SW480 (cell line): ENCODE results near the gene ICE2.

Experiments
- DNase-seq: peaks from one replicate; pipeline ENCODE4 v3.0.0-alpha.2; 2016; ENCODE audit warnings: low spot score

The ICE2 gene

GRCh38 chr15:60493166-60493565 is 14.2 kb upstream of the ICE2 start:
- DNase-seq: no peak

GRCh38 chr15:60486742-60487141 is 7.8 kb upstream of the ICE2 start:
- no peak for DNase-seq

DNA sequence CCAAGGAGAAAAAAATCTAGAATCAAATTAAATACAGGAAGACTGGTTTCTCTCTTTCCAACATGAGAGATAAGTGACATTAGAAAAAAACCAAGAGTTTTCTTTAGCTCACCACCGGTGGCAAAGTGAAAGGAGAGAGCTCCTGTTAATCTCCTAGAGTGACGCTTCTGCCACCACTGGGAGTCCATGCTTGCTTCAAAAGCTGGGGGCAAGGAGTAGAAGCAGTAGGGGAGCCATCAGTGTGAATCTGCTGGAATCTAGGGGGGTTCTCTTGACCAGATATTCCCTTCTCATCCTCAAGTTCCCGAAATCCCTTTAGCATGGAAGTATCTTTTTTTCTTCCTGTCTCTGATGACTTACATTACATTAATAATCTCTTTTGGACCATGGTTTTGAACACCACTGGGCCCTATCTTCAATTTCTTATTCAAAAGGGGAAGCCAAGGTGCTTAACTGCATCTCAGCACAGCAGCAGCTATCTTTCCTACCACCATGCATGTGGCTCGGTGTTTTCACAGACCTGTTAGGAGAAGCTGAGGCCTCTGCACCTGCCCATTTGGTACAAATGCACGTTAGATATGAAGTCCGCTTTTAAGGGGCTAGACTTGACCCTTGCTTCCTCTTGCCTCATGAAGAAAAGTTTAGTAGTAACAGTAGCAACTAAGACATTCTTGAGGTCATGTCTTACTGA is 6.6 kb upstream of the ICE2 start:
- no peak for DNase-seq

- DNase-seq: no peak
These were observed 4.1 kb upstream of the ICE2 start for GRCh38 chr15:60483042-60483441.

- DNase-seq: no peak
These were observed 1.9 kb upstream of the ICE2 start for GRCh38 chr15:60480888-60481287.

GRCh38 chr15:60480149-60480548 is 1.2 kb upstream of the ICE2 start:
- no peak for DNase-seq

GRCh38 chr15:60479361-60480110 is 594 bp upstream of the ICE2 start:
- no peak for DNase-seq

DNA sequence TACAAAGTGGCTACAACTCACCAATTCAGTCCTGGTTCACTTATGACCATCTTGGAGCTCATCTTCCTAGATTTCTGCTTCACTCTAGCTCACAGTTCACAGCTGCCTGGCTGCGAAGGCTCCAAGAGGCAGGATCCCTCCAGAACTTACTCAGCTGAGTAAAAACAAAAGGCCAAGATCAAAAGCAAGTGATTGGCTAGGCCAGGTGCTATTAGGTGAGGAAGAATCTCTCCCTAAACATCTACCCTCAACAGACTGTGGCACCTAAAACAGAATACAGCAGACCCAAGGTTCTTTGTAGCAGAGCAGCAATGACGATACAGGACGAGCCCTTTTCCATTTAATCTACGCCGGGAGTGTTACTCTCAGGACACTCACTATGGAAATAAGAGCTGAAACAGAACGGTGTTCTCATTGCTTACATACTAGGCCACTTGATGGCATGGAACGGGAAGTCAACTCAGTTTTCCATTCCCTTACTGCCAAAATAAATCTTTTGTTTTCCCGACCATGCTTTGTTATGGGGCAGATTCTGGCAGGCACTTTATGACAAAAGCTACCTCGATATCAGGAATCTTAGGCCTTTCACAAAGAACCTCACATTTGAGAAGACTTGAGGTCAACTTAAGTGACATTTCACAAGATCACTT is 901 bp downstream of the ICE2 start:
- peak; percentile 48 for DNase-seq

- no peak for DNase-seq
These were observed 1.8 kb downstream of the ICE2 start for GRCh38 chr15:60477164-60477563.

GRCh38 chr15:60476713-60477112 is 2.2 kb downstream of the ICE2 start:
- DNase-seq: peak; percentile 38

GRCh38 chr15:60473135-60473534 is 5.8 kb downstream of the ICE2 start:
- no peak for DNase-seq

DNA sequence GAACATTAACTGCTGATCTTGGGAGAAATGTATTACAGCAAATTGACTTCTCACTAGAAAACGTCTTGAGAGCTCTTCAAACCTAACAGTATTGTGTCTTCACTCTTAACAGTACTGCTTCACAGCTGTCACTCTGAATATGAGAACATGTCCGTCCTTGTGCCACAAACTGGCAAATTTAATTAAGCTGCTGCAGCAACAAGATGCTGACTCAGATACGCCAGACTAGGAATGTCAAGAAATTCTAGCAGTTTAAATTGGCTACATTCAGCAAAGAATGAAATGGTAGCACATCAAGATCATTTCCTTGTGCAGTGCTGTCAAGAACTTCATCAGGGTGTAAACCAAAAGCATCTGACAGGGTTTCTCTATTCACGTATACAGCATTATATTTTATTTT is 7.6 kb downstream of the ICE2 start:
- DNase-seq: no peak

GRCh38 chr15:60469893-60470641 is 8.9 kb downstream of the ICE2 start:
- DNase-seq: no peak

- DNase-seq: no peak
These were observed 13.9 kb downstream of the ICE2 start for GRCh38 chr15:60464836-60465630.

DNA sequence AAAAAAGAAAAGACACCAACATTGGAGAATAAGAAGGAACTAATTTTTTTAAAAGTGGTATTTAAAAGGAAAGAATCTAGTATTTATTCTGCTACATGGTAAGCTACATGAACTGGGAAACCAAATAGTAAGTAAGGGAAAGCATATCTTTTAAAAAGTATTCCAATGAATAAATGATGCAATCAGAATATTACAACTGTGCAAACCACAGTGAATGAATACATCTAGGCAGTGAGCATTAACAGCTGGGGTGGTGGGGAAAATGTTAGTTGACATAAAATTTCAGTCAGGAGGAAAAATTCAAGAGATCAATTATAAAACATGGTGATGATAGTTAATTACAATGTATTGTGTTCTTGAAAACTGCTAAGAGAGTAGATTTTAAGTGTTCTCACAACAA is 16.9 kb downstream of the ICE2 start:
- DNase-seq: no peak

DNA sequence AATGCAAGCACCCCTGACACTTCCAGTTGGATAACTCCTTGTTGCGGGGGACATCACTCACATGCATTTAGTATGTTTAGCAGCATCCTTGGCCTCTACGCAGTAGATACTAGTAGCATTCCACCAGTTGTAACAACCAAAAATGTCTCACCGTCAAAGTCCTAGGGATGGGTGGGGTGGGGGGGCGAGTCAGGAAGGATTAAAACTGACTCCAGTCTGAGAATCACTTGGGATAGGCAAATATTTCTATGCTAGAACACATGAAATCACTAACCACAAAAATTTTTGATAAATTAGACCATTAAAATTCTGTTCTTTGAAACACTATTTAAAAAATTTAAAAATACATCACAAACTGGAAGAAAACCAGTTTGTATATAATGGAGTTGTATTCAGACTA is 18.0 kb downstream of the ICE2 start:
- no peak for DNase-seq

DNA sequence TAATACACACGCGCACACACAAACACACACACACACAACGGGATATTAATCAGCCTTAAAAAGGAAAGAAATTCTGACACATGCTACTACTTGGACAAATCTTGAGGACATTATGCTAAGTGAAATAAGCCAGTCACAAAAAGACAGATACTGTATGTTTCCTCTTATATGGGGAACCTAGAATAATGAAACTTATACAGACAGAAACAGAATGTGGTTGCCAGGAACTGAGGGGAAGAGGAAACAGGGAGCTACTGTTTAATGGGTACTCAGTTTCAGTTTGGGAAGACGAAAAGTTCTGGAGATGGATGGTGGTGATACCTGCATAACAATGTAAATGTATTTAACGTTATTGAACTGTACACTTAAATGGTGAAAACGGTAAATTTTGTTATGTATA is 20.2 kb downstream of the ICE2 start:
- no peak for DNase-seq

DNA sequence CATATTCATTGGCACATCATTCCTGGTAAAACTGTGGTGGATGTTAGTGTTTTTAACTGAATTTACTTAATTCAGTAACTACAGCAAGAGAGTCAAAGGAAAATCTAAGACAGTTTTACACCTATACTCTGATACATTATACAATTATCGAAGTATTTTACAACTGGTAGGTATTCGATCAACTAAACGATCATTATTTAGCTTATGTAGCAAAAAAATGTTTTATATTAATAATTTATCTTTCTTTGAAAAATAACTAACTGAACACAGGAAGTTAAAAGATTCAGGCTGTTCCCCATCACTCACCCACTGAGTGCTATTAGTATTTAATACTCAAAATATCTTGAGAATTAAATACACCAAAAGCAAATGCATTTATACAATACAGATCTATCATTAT is 21.0 kb downstream of the ICE2 start:
- DNase-seq: no peak

DNA sequence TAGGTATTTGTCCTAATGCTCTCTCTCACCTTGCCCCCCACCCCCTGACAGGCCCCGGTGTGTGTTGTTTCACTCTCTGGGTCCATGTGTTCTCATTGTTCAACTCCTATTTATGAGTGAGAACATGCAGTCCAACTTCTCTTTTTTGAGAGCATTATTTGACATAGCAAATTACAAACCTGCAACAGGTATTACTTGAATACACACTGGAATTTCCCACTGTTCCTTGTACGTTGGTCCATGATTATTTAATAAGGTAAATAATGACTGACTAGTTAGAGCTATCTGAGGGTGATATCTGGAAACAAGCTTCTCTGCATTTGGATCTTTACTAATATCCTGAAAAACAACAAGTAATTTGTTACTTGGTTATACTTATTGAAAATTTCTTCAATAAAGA is 24.1 kb downstream of the ICE2 start:
- DNase-seq: no peak

GRCh38 chr15:60448668-60449360 is 30.1 kb downstream of the ICE2 start:
- no peak for DNase-seq

DNA sequence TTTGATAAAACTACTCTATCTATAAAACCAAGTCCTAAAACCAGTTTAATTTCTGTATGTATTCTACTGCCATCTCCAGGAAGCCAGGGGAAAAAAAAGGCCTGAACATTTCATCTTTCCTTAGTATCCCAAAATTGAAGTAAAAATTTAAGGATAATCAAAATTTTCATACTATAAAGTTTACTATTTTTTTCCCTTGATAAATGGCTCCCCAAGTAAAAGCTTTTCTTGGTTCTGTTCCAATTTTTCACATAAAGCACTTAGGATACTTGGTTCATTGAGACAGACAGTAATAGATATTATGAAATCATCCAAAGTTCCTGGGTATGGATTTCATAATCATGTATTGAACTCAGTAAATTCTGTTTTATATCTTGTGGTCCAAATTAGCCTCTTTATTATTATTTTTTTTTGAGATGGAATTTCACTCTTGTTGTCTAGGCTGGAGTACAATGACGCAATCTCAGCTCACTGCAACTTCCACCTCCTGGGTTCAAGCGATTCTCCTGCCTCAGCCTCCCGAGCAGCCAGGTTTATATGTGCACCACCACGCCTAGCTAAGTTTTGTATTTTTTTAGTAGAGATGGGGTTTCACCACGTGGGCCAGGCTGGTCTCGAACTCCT is 34.5 kb downstream of the ICE2 start:
- DNase-seq: peak; percentile 32
